ENCODE data around the gene TENT4B. TPM values are rescaled to one million over a fixed set of nuclear protein-coding genes. Genes with fewer than 3 reads are reported as not detected.

Gene TENT4B
- total RNA-seq, 1 experiment from 2014 or later: 13.0 TPM

DNA sequence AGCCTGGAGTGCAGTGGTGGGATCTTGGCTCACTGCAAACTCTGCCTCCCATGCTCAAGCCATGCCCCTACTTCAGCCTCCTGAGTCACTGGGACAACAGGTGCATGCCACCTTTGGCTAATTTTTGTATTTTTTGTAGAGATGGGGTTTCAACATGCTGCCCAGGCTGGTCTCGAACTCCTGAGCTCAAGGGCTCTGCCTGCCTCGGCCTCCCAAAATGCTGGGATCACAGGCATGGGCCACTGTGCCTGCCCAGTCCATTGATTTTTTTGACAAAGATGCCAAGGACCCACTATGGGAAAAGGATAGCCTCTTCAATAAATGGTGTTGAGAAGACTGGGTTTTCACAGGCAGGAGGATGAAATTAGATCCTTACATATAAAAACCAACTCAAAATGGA lies 102.4 kb downstream of the TENT4B start:
- Histone ChIP-seq H3K14ac (ENCODE audit: insufficient read depth, low read length) (no peak overlapping the region), H3K56ac (ENCODE audit: insufficient read length, low read depth, low read length) (no peak overlapping the region), H2BK12ac (ENCODE audit: insufficient read length, low read depth, low read length) (no peak overlapping the region), H3K4me2 (ENCODE audit: insufficient read depth, insufficient read length, low read length) (no peak overlapping the region), H2BK5ac (ENCODE audit: insufficient read length, low read length) (no peak overlapping the region), H4K8ac (replicated peaks; ENCODE audit: insufficient read length, low read depth, low read length) (no peak overlapping the region), H2BK20ac (ENCODE audit: low read depth, low read length, poor library complexity, severe bottlenecking) (no peak overlapping the region), H2AFZ (ENCODE audit: low read length) (no peak overlapping the region), H3K79me1 (ENCODE audit: insufficient read depth, low read depth, low read length, poor library complexity, severe bottlenecking) (no peaks in the 10 kb centered on the region), H3K27ac (ENCODE audit: insufficient read length, low read depth, low read length) (no peak overlapping the region), H3K4ac (ENCODE audit: low read depth, low read length) (no peak overlapping the region), H4K20me1 (ENCODE audit: control insufficient read depth, insufficient read depth, insufficient read length) (no peaks in the 10 kb centered on the region), H4K5ac (ENCODE audit: insufficient read length, low read depth, low read length) (no peak overlapping the region), H2AK5ac (ENCODE audit: insufficient read length, low read length) (no peak overlapping the region), H3T11ph (ENCODE audit: low read length) (no peak overlapping the region), H3K9ac (ENCODE audit: extremely low read depth, insufficient read length, low read length) (no peak overlapping the region), H3K18ac (ENCODE audit: insufficient read length, low read depth, low read length) (no peak overlapping the region), H3K23ac (ENCODE audit: insufficient read length, low read depth, low read length) (no peak overlapping the region), H3K4me1 (ENCODE audit: insufficient read depth, low read length) (no peaks in the 10 kb centered on the region; the same call in 1 of the 2 replicates), H3K23me2 (ENCODE audit: insufficient read length, low read depth, low read length, poor library complexity, severe bottlenecking) (no peaks in the 10 kb centered on the region), H3K79me2 (ENCODE audit: insufficient read depth, low read length) (no peaks in the 10 kb centered on the region), H2BK15ac (ENCODE audit: low read depth, low read length) (no peak overlapping the region), H4K91ac (ENCODE audit: insufficient read length, low read depth, low read length) (no peak overlapping the region), H3K27me3 (ENCODE audit: insufficient read depth, low read length) (no peaks in the 10 kb centered on the region), H3K9me3 (ENCODE audit: control insufficient read depth, low read depth, low read length) (no peaks in the 10 kb centered on the region), H2BK120ac (ENCODE audit: low read depth, low read length, poor library complexity, severe bottlenecking) (no peak overlapping the region)
- H3K4me1 Mint-ChIP-seq: peaks cover 12 to 21% of the 10 kb centered on the region in 2 experiments
- H3K36me3 Mint-ChIP-seq (ENCODE audit: insufficient read depth in 1 of 3, low read depth in 3 of 3): no peaks in the 10 kb centered on the region
- peaks cover 0 to 2% of the 10 kb centered on the region in 2 experiments; a peak in 1 of 5 replicates for H3K9me3 Mint-ChIP-seq
- H3K4me3 Mint-ChIP-seq: no peak overlapping the region
- H3K27me3 Mint-ChIP-seq (ENCODE audit: low read depth): no peaks in the 10 kb centered on the region; the same call in 1 of the 2 replicates
- TF ChIP-seq, protein P1, sequence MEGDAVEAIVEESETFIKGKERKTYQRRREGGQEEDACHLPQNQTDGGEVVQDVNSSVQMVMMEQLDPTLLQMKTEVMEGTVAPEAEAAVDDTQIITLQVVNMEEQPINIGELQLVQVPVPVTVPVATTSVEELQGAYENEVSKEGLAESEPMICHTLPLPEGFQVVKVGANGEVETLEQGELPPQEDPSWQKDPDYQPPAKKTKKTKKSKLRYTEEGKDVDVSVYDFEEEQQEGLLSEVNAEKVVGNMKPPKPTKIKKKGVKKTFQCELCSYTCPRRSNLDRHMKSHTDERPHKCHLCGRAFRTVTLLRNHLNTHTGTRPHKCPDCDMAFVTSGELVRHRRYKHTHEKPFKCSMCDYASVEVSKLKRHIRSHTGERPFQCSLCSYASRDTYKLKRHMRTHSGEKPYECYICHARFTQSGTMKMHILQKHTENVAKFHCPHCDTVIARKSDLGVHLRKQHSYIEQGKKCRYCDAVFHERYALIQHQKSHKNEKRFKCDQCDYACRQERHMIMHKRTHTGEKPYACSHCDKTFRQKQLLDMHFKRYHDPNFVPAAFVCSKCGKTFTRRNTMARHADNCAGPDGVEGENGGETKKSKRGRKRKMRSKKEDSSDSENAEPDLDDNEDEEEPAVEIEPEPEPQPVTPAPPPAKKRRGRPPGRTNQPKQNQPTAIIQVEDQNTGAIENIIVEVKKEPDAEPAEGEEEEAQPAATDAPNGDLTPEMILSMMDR (conservative IDR thresholded peaks at IDR 0.05): no peak
- no peak for DNase-seq
- no peak overlapping the region; a peak in 1 of 7 replicates for H3K27ac Mint-ChIP-seq
- whole genome bisulfite sequencing (ENCODE audit: extremely low coverage, insufficient read length, low lambda C conversion rate): no CpG with 5 or more reads among the region's 2 CpGs
